Activated CD4-positive, alpha-beta T cell treated with anti-CD3 and anti-CD28 coated beads, Interleukin-2, Interleukin-6, amounts not matched to agents 100 ng/mL and 50 ng/mL, durations not matched to agents 16 hours and 8 hours (primary cell): ENCODE results near the gene TFG.

Source experiments
- DNase-seq: peaks from one replicate; pipeline ENCODE4 v3.0.0-alpha.2; 2020

Gene TFG

GRCh38 chr3:100708644-100708988 lies 678 bp upstream of the TFG start:
- no peak for DNase-seq

GRCh38 chr3:100709842-100710260 lies 557 bp downstream of the TFG start:
- DNase-seq, result peak; percentile 28

GRCh38 chr3:100710261-100710968 lies 1.1 kb downstream of the TFG start:
- DNase-seq, result peak; percentile 88

- DNase-seq, result no peak
Observed at GRCh38 chr3:100715176-100715575, 5.9 kb downstream of the TFG start.

GRCh38 chr3:100717063-100717462 lies 7.8 kb downstream of the TFG start:
- no peak for DNase-seq

- no peak for DNase-seq
Observed at GRCh38 chr3:100717637-100718487, 8.6 kb downstream of the TFG start.

GRCh38 chr3:100719136-100719535 lies 9.8 kb downstream of the TFG start:
- no peak for DNase-seq

GRCh38 chr3:100720426-100720825 lies 11.1 kb downstream of the TFG start:
- DNase-seq, result no peak

- no peak for DNase-seq
Observed at GRCh38 chr3:100725935-100726513, 16.7 kb downstream of the TFG start.

GRCh38 chr3:100726706-100727105 lies 17.4 kb downstream of the TFG start:
- no peak for DNase-seq

- DNase-seq, result no peak
Observed at GRCh38 chr3:100730524-100730923, 21.2 kb downstream of the TFG start.

GRCh38 chr3:100732435-100732834 lies 23.1 kb downstream of the TFG start:
- no peak for DNase-seq

- DNase-seq, result peak; percentile 14
Observed at GRCh38 chr3:100737334-100737733, 28.0 kb downstream of the TFG start.

- peak; percentile 49 for DNase-seq
Observed at GRCh38 chr3:100740207-100740606, 30.9 kb downstream of the TFG start.

- no peak for DNase-seq
Observed at GRCh38 chr3:100743535-100743934, 34.2 kb downstream of the TFG start.

- no peak for DNase-seq
Observed at GRCh38 chr3:100744671-100745070, 35.4 kb downstream of the TFG start.

- DNase-seq, result no peak
Observed at GRCh38 chr3:100745617-100746016, 36.3 kb downstream of the TFG start.

- no peak for DNase-seq
Observed at GRCh38 chr3:100746092-100746491, 36.8 kb downstream of the TFG start.

GRCh38 chr3:100748220-100748619 lies 38.9 kb downstream of the TFG start:
- no peak for DNase-seq

- DNase-seq, result no peak
Observed at GRCh38 chr3:100748967-100749366, 39.7 kb downstream of the TFG start.

- no peak for DNase-seq
Observed at GRCh38 chr3:100753846-100754245, 44.6 kb downstream of the TFG start.

- no peak for DNase-seq
Observed at GRCh38 chr3:100754563-100755334, 45.5 kb downstream of the TFG start.

- DNase-seq, result no peak
Observed at GRCh38 chr3:100756441-100756840, 47.1 kb downstream of the TFG start.
